Germinal center (tissue), 1 donor: ENCODE results near the gene JPT1.
"Not testable (repeated sequence)": the region's sequence is repeated elsewhere in the genome, so short reads cannot be mapped to it uniquely, and the experiment has no call there.

Experiments used
- DNase-seq: peaks from one replicate; pipeline ENCODE4 v3.0.0; 2012; ENCODE audit warnings: mixed read lengths, low spot score

JPT1 gene, protein sequence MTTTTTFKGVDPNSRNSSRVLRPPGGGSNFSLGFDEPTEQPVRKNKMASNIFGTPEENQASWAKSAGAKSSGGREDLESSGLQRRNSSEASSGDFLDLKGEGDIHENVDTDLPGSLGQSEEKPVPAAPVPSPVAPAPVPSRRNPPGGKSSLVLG

DNA sequence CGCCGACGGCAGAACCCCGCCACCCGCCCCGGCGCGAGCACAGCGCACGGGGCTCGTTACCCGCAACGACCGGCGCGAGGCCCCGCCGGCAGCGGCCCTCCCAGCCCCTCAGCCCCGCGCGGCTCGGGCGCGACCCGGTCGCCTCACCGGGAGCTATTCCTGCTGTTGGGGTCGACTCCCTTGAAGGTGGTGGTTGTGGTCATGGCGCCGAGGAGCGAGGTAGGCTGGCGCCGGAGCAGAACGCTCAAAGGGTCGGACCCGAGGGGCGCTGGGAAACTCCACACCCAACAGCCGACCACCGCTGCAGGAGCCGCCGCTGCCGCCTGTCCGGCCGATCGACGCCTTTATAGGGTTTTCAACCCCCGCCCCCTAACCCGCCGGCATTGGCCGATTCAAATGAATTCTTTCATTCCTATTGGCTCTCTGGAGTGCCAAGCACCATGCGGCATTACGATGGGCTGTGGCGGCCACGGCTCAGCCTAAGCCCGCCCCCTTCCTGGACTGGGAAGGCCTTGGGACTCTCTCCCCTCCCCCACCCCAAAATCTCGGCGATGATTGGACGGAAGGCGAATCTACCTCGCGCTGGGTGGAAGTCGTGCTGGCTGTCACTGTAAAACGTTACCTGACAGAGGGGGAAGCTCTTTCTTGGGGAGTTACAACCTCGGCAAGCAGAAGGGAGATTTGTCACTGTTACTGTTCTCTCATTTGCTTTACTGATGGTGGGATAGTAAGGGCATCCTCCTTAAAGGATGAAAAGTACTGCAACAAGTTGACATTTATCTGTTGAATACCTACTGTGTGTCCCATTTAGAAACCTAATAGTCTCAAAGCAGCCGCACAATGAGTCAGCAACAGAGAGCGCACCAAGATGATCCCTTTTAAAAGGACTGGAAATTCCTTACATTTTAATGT lies at the start of gene JPT1:
Gene JPT1 (minus strand): TSS at position 318 of the 912 bp plus-strand sequence. CDS start 115 bp downstream, at position 203.
- DNase-seq, result peak; percentile 99

DNA sequence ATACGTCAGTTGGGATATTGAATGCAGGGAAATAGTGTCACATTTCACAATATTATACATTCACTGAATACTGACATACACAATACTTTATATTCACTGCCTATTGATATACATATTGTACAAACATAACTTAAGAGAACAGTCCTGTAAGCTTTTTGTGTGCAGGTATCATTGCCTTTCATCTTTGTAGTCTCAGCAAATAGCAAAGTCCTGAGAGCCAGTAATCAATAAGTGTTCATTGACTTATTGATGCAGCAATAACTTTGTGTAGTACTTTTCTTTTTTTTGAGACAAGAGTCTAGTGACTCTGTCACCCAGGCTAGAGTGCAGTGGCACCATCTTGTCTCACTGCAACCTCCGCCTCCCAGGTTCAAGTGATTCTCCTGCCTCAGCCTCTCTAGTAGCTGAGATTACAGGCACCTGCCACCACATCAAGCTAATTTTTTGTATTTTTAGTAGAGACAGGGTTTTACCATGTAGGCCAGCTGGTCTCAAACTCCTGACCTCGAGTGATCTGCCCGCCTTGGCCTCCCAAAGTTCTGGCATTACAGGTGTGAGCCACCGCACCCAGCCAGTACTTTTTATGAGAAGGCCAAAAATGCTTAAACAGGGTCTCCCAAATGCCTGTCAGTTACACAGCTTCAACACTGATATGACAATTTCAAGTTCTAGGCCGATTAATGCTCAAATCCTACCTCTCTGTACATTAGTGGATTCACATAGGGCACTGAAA lies 45.7 kb upstream of the JPT1 start:
- no peak for DNase-seq

DNA sequence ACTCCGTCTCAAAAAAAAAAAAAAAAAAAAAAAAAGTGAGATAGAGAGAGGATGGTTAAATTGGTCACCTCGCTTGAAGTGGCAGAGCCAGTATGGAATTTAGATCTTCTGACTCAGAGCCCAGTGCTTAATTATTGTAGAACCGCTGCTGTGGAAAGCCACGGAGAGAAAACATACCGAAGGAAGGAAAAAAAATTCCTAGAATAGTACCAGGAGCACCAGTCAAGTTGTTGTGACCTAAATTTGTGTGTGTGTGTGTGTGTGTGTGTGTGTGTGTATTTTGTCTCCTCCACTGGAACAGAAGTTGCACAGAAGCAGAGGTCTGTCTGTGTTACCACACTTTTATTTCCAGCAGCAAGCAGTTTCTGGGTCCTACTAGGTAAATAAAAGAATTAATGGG lies 40.6 kb upstream of the JPT1 start:
- DNase-seq, result no peak

DNA sequence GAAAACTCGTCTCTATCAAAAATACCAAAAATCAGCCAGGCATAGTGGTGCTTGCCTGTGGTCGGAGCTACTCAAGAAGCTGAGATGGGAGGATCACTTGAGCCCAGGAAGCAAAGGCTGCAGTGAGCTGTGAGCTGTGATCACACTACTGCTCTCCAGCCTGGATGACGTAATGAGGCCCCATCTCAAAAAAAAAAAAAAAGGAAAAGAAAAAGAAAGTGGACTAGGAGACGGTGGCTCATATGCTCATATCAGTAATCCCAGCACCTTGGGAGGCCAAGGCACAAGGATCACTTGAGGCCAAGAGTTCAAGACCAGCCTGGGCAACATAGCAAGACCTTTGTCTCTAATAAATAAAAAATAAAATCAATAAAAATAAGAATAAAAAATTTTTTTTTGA lies 37.3 kb upstream of the JPT1 start:
- DNase-seq, result no peak

DNA sequence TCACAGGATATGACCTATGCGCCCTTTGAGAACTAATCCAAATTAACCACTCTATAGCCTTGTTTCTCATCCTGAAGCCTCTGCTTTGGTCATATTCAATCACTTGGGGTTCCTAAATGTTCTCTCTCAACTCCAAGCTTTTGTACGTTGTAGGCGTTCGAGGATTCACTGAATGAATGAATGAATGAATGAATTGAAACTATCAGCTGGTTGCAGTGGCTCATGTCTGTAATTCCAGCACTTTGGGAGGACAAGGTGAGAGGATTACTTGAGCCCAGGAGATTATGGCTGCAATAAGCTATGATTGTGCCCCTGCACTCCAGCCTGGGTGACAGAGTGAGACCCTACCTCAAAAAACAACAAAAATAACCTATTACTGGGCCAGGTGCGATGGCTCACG lies 34.3 kb upstream of the JPT1 start:
- no peak for DNase-seq

DNA sequence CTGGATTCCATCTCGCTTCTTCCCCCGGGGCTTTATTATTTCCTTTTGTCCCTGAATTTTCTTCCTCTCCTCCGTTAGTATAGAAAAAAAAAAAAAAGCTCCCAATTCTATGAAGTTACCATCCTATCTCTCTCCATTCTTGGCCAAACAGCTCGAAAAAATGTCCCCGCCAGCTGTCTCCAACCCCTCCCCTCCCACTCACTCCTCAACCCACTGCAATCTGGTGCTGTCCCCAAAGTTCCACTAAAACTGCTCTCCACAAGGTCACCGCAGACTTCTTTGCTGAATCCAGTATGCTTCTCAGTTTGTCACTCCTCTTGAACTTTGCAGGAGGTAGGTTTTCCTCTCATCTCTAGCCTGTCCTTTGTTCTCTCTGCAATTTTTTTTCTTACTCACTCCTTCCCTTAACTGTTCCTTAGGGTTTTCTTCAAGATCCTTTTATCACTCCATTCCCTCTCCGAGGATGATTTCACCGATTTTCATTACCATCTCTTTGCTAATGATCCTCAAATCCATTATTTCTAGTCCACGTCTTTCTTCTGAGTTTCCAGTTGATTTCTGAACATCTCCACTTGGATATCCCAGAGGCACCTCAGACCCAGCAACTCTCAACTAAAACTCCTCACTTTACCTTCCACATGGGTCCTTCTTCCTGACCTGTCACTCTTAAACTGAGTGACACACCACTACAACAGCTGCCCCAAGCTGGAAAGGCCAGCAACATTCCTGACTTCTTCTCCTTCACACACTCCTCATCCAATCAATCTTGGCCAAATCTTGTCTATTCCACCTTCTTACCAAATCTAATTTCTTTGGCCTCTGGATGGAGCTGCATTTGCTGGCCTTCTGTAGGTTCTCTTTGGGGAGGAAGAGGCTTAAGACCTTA lies 29.9 kb upstream of the JPT1 start:
- DNase-seq, result no peak

DNA sequence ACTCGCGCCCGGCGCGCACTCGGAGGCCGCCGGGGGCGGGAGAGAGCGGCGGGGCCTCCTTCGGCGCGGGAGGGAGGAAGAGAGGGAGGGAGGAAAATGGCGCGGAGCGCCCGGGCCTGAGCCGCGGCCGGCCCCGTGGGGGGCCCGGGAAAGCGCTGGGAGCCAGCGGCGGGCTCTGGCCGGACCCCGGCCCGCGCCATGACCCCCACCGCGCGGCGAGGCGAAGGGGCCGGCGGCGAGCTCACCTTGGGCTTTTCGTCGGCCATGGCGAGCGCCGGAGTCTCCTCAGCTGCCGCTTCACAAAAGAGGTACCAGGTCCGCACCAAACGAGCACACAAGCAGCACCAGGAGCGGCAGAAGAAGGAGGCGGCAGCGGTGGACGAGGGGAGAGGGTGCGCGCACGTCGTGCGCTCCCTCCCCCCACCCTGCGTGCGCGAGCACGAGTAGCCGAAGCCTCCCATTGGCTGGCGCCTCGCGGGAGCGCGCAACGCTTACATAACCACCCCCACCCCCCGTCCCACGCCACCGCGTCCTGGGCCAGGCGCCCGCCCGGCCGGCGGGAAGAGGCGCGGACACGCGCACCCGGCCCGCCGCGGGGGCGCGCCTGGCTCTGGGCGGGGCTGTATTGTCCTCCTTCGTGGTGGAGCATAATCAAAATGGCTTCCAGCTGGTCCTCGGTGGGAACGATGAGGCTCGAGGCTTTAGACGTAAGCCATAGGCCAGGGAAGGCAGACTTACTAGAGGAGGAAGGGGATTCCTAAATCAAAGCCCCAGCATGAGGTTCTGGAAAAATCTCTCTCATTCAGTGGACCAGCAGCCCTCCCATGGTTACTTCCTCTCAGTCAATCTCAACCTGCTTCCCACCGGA lies 28.5 kb upstream of the JPT1 start, which contains the start of gene SUMO2:
Gene SUMO2 (minus strand): TSS at position 391 of the 868 bp plus-strand sequence. CDS start 125 bp downstream, at position 266.
- peak; percentile 99 for DNase-seq

DNA sequence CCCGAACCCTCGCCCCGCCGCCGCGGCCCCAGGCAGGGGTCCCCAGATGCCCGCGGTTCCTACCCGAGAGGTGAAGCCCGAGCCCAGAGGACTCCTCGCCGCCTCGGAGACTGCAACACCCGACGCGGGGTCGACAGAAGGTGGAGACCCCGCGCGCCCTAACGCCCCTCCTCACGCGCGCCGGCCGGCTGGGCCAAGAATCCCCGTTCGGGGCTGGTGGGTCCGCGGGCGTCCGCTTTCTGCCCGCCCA lies 27.9 kb upstream of the JPT1 start:
- DNase-seq, result no peak

DNA sequence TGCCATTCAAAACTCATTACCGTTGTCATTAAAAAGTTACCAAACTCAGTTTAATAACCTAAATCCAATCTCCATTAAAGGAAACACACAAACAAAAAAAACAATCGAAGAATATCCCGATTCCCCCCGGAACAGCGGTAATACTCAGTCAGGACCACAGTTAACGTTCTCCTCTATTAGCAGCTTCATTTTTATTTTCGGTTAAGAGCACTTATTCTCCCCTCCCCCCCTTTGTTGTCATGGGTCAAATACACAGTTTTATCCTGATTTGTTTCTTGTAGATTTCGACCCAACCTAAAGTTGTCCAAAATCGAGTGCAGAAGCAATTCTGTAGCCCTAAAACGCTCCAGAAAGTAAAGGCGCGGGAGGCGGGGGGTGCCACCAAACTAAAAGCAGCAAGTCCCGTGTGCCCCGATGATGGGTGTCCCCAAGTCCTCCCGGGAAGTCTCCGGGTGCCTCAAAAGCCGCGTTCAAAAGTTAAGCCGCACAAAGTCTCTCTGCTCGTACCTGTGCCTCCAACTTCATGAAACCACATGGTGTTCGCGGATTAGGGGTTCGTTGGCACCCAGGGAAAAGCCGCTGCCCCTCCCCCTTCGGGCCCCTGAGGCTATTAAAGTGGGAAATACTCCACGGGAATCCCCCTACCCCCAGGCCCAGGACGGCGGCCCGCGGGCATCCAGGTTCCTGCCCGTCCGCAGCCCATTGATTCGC lies 27.5 kb upstream of the JPT1 start:
- peak; percentile 11 for DNase-seq

DNA sequence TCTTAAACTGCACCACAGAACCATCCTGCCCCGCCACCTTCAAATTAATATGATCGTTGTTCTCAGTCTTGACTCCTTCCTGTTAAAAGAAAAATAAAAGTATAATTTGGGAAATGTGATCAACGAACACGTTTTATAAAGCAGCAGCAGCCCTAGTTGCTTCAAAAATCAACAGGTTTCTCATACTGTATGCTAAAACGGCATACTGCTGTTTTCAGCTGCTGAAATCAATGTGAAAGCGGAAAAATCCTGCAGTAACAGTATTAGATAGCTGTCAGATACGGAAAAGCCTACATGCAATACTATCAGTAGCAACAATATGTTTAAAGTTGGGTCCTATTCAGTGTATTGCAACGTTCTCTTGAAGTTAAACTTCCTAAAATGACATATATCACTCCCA lies 26.8 kb upstream of the JPT1 start:
- no peak for DNase-seq

DNA sequence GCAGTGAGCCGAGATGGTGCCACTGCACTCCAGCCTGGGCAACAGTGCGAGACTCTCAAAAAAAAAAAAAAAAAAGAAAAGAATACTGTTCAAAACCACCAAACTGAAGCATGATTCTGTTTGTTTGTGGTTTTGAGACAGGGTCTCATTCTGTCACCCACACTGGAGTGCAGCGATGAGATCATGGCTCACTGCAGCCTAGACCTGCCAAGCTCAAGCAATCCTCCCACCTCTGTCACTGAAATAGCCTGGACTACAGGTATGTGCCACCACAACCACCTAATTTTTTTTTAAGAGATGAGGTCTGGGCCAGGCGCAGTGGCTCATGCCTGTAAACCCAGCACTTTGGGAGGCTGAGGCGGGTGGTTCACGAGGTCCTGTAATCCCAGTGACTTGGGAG lies 24.1 kb upstream of the JPT1 start:
- DNase-seq, result no peak

DNA sequence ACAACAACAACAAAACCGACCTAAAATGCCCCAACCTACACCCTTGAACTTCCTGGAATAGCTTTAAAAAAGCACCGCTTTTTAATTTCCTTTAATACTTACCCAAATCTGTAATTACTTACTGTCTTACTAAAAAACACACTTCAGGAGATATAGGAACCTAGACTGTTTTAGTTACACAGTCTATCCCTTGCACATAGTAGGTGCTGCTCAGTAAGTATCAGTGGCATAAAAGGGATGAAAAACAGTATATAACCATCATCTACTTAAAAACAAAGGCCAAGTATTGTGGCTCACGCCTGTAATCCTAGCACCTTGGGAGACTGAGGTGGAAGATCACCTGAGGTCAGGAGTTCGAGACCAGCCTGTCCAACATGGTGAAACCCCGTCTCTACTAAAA lies 22.3 kb upstream of the JPT1 start:
- no peak for DNase-seq

DNA sequence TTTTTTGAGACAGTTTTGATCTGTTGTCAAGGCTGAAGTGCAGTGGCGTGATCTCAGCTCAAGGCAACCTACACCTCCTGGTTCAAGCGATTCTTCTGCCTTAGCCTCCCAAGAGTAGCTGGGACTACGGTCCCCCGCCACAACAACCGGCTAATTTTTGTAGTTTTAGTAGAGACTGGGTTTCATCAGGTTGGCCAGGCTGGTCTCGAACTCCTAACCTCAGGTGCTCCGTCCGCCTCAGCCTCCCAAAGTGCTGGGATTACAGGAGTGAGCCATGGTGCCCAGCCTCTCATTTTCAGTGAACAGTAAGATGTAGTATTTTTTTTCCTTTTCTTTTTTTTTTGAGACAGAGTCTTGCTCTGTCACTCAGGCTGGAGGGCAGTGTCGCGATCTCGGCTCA lies 20.7 kb upstream of the JPT1 start:
- no peak for DNase-seq

DNA sequence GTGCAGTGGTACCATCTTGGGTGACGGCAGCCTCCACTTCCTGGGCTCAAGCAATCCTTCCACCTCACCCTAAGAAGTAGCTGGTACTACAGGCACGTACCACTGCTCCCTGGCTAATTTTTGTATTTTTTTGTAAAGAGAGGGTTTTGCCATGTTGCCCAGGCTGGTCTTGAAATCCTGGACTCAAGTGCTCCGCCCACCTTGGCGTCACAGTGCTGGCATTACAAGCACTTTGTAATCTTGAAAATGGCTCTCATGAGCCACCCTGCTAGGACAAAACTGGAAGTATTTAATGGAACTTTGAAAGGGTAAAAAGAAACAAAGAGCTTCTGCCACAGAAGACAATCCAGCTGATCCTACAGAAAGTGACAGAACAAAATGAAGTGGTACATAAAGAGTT lies 19.2 kb upstream of the JPT1 start:
- no peak for DNase-seq

DNA sequence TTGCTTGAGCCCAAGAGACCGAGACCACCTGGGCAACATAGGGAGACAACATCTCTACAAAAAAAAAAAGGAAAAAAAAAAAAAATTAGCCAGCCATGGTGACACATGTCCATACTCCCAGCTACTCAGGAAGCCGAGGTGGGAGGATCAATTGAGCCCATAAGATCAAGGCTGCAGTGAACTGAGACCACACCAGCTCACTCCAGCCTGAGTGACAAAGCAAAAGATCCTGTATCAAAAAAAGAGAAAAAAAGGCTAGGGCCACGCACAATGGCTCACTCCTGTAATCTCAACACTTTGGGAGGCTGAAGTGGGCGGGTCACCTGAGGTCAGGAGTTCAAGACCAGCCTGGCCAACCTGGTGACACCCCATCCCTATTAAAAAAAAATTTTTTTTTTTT lies 14.7 kb upstream of the JPT1 start:
- no peak for DNase-seq

DNA sequence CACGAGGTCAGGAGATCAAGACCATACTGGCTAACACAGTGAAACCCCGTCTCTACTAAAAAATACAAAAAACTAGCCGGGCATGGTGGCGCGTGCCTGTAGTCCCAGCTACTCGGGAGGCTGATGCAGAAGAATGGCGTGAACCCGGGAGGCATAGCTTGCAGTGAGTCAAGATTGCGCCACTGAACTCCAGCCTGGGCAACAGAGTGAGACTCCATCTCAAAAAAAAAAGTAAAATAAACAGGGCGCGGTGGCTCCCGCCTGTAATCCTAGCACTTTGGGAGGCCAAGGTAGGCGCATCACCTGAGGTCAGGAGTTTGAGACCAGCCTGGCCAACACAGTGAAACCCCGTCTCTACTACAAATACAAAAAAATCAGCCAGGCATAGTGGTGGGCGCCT lies 10.3 kb upstream of the JPT1 start:
- not testable (repeated sequence) for DNase-seq

DNA sequence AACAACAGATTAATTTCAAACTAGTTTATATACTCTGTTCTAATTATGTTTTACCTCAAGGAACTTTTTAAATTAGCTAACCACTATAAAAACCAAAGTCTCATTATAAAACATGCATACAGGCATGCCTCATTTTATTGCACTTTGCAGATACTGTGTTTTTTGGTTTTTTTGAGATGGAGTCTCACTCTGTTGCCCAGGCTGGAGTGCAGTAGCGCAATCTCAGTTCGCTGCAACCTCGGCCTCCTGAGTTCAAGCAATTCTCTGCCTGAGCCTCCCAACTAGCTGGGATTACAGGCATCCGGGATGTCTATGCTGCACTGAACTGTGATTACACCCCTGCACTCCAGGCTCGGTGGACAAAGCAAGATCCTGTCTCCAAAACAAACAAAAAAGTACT lies 8.8 kb upstream of the JPT1 start:
- DNase-seq, result no peak

DNA sequence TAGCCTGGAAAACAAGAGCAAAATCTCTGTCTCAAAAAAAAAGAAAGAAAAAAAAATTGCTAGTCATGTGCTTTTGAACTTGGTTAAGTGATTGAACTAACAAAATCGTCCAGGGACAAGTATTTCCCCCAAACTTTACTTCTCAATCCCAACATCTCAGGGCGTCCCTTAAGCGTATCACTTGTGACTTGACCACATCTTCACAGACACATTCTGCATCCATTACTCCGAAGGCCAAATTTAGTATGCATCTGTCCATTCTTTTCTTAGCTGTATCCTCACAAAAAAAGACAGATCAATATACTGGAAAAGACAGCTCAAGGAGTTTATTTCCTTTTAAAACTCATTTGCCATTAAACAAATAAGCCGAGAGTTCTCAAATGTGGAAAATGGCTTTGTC lies 5.9 kb upstream of the JPT1 start:
- no peak for DNase-seq

DNA sequence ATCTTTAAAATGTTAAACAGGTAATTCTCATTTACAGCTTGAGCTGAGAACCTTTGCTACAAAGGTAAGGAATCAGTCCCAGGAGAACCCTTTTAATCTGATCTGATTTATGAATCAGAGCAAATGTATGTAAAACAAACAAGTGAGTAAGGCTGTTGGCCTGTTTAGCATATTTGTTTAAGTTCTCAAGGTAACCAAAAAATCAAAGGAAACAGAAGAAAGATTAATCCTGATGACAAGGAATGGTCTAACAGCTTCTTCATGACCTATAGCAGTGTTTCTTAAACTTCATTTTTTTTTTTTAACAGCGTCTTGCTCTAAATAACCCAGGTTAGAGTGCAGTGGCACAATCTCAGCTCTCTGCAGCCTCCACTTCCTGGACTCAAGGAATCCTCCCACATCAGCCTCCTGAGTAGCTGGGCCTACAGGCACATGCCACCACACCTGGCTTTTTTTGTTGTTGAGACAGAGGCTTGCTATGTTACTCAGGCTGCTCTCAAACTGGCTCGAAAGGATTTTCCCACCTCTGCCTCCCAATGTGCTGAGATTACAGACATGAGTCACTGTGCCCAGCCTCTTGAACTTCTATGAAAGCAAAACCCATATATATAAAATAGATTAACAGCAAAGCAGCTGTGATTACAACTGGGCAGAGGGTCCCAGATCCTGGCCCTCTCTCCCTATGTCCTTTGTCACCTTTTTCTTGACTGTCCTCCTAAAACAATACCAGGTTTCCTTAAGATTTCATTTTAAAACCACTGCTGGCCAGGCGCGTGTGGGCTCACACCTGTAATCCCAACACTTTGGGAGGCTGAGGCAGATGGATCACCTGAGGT lies 5.1 kb upstream of the JPT1 start:
- no peak for DNase-seq

DNA sequence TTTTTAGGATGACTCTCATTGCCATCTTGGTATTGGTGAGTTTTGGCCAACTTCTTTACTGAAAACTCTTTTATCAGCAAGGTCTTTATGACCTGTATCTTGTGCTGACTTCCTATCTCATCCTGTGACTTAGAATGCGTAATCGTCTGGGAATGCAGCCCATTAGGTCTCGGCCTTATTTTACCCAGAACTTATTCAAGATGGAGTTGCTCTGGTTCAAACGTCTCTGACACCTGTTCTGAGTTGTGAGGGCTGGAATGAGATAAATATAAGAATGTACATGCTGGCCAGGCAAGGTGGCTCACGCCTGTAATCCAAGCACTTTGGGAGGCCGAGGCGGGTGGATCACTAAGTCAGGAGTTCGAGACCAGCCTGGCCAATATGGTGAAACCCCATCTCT lies 4.2 kb upstream of the JPT1 start:
- DNase-seq, result not testable (repeated sequence)
